22Rv1 (cell line): Measurements from ENCODE around the gene PQBP1.

Experiments used
- CTCF ChIP-seq: fragments of 450-650 bp; IDR thresholded peaks from 2 replicates; pipeline ENCODE4 v1.5.1; 2017; ENCODE audit warnings: mild to moderate bottlenecking
- ZFX ChIP-seq: fragments of 450-650 bp; IDR thresholded peaks from 2 replicates; pipeline ENCODE4 v1.6.1; 2017; ENCODE audit warnings: antibody characterized with exemption, borderline replicate concordance

- TF ChIP-seq CTCF (no peak), ZFX (no peak)
Observed at GRCh38 chrX:48924270-48924669, 26.5 kb downstream of the PQBP1 start.
